Breast epithelium (tissue), 4 donors: ENCODE measurements around the gene CFAP298. TPM values are rescaled to one million over a fixed set of nuclear protein-coding genes. Genes with fewer than 3 reads are reported as not detected.

ENCODE experiments used
- DNase-seq, 2 donors: peaks; one replicate each; pipeline ENCODE4 v3.0.0-alpha.2; 2019; ENCODE audit warnings: low spot score in 2 of 2
- H3K27ac ChIP-seq, 2 donors: fragments of 200-600 bp; sonication (generic) in 1 of 2; one replicate each; pipeline ENCODE4 v1.5.1; 2016 to 2019; ENCODE audit warnings: mild to moderate bottlenecking in 1 of 2
- H3K27me3 ChIP-seq, 2 donors: fragments of 200-600 bp; sonication (generic) in 1 of 2; one replicate each; pipeline versions ENCODE4 v1.5.1 to v1.6.0; 2017 to 2019; ENCODE audit warnings: control low read depth in 1 of 2, mild to moderate bottlenecking in 1 of 2
- H3K36me3 ChIP-seq: fragments of 200-600 bp; one replicate; pipeline ENCODE4 v1.5.1; 2019
- H3K4me1 ChIP-seq, 2 donors: fragments of 200-600 bp; sonication (generic); one replicate each; pipeline ENCODE4 v1.5.1; 2016 to 2019; ENCODE audit warnings: control low read depth in 1 of 2
- H3K4me3 ChIP-seq, 3 donors: fragments of 200-600 bp; sonication (generic); 1 replicate in 2 of 3; 2 replicates in 1 of 3; pipeline ENCODE4 v1.5.1; 2016 to 2019; ENCODE audit warnings: mild to moderate bottlenecking in 3 of 3, moderate library complexity in 2 of 3
- H3K9me3 ChIP-seq, 2 donors: fragments of 200-600 bp; sonication (generic) in 1 of 2; one replicate each; pipeline ENCODE4 v1.5.1; 2016 to 2019; ENCODE audit warnings: control low read depth in 1 of 2
- POLR2A ChIP-seq: fragments of 450-650 bp; IDR thresholded peaks from one replicate; pipeline ENCODE4 v1.6.1; 2016; ENCODE audit warnings: antibody characterized with exemption, mild to moderate bottlenecking, moderate library complexity
- POLR2AphosphoS5 ChIP-seq, 3 donors: sonication (generic); formaldehyde crosslinking; IDR thresholded peaks; one replicate each; pipeline ENCODE4 v1.6.1; 2017; ENCODE audit warnings: antibody characterized with exemption in 3 of 3
- intact Hi-C: fragments of 100-400 bp; cut with DNase I; formaldehyde crosslinking; loops from one replicate; pipeline ENCODE4 v1.15.1; 2023; ENCODE audit warnings: low total_unique reads
- total RNA-seq, 3 donors: library from RNA; depleted of rRNA; stranded (reverse); fragments of >200 nt; gene quantifications; one replicate each; pipeline ENCODE4 v1.1.0, GENCODE V29; 2016
- TF ChIP-seq, protein P1 (sequence below), 3 donors: fragments of 450-650 bp; IDR thresholded peaks; one replicate each; pipeline ENCODE4 v1.5.1; 2016 to 2017; ENCODE audit warnings: antibody characterized with exemption in 3 of 3, mild to moderate bottlenecking in 3 of 3, moderate library complexity in 3 of 3

CFAP298 gene
- total RNA-seq, 3 donors from 2014 or later = 16.8 to 38.2 (median 36.1) TPM

DNA sequence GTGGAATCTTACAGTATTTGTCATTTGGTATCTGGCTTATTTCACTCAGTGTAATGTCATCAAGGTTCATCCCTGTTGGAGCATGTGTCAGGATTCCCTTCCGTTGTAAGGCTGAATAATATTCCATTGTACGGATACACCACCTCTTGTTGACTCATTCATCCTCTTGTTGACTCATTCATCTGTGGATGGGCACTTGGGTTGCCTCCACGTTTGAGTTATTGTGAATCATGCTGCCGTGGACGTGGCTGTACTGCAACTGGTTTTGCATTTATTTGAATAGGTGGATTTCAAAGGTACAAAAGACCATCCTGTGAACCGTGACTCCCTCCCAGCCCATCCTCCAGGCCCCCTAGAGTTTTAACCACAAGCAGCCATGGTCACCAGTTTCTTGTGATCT is 15.0 kb downstream of the CFAP298 start:
- no peak overlapping the region for H3K27ac ChIP-seq
- DNase-seq = no peak
- no peaks in the 10 kb centered on the region for H3K4me1 ChIP-seq
- H3K9me3 ChIP-seq = no peaks in the 10 kb centered on the region
- H3K27me3 ChIP-seq = no peaks in the 10 kb centered on the region
- intact Hi-C loops = no loop called here
- no peaks in the 10 kb centered on the region for H3K36me3 ChIP-seq
- TF ChIP-seq, protein P1, sequence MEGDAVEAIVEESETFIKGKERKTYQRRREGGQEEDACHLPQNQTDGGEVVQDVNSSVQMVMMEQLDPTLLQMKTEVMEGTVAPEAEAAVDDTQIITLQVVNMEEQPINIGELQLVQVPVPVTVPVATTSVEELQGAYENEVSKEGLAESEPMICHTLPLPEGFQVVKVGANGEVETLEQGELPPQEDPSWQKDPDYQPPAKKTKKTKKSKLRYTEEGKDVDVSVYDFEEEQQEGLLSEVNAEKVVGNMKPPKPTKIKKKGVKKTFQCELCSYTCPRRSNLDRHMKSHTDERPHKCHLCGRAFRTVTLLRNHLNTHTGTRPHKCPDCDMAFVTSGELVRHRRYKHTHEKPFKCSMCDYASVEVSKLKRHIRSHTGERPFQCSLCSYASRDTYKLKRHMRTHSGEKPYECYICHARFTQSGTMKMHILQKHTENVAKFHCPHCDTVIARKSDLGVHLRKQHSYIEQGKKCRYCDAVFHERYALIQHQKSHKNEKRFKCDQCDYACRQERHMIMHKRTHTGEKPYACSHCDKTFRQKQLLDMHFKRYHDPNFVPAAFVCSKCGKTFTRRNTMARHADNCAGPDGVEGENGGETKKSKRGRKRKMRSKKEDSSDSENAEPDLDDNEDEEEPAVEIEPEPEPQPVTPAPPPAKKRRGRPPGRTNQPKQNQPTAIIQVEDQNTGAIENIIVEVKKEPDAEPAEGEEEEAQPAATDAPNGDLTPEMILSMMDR (IDR thresholded peaks at IDR 0.05) = no peak
- TF ChIP-seq POLR2AphosphoS5 (IDR thresholded peaks at IDR 0.05) (no peak), POLR2A (no peak)
- no peak overlapping the region for H3K4me3 ChIP-seq

DNA sequence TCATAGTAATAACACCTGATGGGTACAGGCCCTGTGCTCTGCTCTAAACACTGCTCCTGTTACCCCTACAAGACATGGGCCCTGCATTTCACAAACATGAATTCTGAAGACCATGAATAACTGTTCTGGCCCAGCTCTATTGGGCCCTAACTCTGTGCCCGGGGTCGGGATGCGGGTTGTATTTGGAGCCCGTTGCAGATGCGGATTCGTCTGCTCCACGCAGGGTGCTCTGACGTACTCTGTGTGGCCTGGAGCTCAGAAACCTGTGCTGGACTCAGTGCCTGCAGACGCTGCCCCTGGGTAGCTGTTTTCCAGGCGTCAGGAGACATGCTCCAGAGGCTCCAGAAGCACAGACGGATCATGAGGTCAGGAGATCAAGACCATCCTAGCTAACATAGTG is 16.7 kb downstream of the CFAP298 start:
- H3K27ac ChIP-seq = no peak overlapping the region
- TF ChIP-seq, protein P1 (IDR thresholded peaks at IDR 0.05) = no peak
- TF ChIP-seq POLR2A (no peak), POLR2AphosphoS5 (IDR thresholded peaks at IDR 0.05) (no peak)
- DNase-seq = no peak
- H3K36me3 ChIP-seq = no peaks in the 10 kb centered on the region
- no peaks in the 10 kb centered on the region for H3K27me3 ChIP-seq
- H3K4me1 ChIP-seq = no peaks in the 10 kb centered on the region
- intact Hi-C loops = no loop called here
- no peaks in the 10 kb centered on the region for H3K9me3 ChIP-seq
- H3K4me3 ChIP-seq = no peak overlapping the region

DNA sequence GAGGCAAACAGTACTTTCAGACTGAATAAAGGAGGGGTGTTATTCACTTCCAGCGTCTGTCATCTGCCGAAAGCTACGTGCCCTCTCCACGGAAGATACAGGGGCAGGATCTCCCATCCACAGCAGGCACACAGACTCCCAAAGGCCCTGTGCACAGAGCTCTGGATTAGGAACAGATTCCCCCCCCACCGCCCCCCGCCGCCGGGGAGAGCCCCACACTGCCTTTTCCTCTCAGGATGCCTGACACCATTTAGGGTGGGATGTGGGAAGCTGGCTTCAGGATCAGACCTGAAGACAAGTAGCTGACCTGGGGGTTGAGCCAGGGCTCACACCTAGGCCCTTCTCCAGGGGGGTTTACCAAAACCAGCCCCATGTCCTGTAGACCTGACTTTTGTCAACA is 18.5 kb downstream of the CFAP298 start:
- H3K27me3 ChIP-seq = no peaks in the 10 kb centered on the region
- no peak for DNase-seq
- no peak overlapping the region for H3K4me3 ChIP-seq
- H3K27ac ChIP-seq = no peak overlapping the region
- H3K4me1 ChIP-seq = no peaks in the 10 kb centered on the region
- H3K9me3 ChIP-seq = no peaks in the 10 kb centered on the region
- H3K36me3 ChIP-seq = no peaks in the 10 kb centered on the region
- intact Hi-C loops = no loop called here
- TF ChIP-seq POLR2A (no peak), POLR2AphosphoS5 (IDR thresholded peaks at IDR 0.05) (no peak)
- TF ChIP-seq, protein P1 (IDR thresholded peaks at IDR 0.05) = no peak

DNA sequence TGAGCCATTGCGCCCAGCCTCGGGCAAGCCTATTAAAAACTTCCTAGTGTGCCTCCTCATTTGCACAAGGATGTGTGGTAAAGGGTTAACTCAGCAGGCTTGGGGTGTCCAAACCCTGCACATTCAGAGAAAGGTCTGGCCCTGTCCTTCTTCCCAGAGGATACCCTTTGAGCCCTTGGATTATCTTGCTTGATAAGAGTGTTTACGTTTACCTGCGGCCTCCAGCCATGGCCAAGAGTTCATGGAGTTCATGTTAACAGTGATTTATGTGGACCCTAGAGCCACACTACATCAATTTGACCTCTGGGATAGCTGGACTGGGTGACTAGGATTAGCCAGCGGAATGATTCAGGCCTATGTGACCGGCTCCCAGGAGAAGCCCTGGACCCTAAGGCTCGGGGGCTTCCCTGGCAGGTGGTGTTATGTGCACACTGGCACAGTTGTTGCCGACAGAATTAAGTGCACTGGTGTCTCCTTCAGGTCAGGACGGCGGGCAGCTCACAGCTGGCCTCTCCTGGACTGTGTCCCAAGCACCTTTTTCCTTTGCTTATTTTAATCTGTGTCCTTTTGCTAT is 19.2 kb downstream of the CFAP298 start:
- intact Hi-C loops = no loop called here
- Histone ChIP-seq H3K9me3 (no peaks in the 10 kb centered on the region), H3K27me3 (no peaks in the 10 kb centered on the region), H3K36me3 (no peaks in the 10 kb centered on the region), H3K27ac (no peak overlapping the region), H3K4me3 (no peak overlapping the region), H3K4me1 (no peaks in the 10 kb centered on the region)
- TF ChIP-seq, protein P1 (IDR thresholded peaks at IDR 0.05) = no peak
- TF ChIP-seq POLR2AphosphoS5 (IDR thresholded peaks at IDR 0.05) (no peak), POLR2A (no peak)
- no peak for DNase-seq

DNA sequence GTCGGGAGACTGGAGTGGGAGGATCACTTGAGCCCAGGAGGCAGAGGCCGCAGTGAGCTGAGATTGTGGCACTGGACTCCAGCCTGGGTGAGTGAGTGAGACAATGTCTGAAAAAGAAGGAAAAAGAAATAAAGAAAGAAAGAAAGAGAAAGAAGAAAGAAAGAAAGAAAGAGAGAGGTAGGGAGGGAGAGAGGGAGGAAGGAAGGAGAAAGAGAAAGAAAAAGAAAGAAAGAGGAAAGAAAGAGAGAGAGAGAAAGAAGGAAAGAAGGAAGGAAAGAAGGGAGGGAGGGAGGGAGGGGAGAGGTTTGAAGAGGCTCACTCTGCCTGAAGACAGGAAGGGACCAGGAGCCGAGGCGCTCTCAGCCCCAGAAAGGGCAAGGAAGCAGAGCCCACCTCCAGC is 22.0 kb downstream of the CFAP298 start:
- Histone ChIP-seq H3K27me3 (no peaks in the 10 kb centered on the region), H3K4me3 (no peak overlapping the region), H3K27ac (no peak overlapping the region), H3K36me3 (no peaks in the 10 kb centered on the region), H3K9me3 (no peaks in the 10 kb centered on the region), H3K4me1 (no peaks in the 10 kb centered on the region)
- intact Hi-C loops = no loop called here
- no peak for DNase-seq
- TF ChIP-seq POLR2A (no peak), POLR2AphosphoS5 (IDR thresholded peaks at IDR 0.05) (no peak)
- TF ChIP-seq, protein P1 (IDR thresholded peaks at IDR 0.05) = no peak
